HEK293 (cell line): ENCODE data around the gene CARD10.

Experiments
- CTCF ChIA-PET: fragments of 350-600 bp; formaldehyde crosslinking; extraction: SDS; loops from one replicate; lab custom pipeline; 2021; ENCODE audit warnings: antibody characterized with exemption; lab: Yijun Ruan, JAX
- POLR2A ChIA-PET: fragments of 300-600 bp; formaldehyde crosslinking; extraction: SDS; loops from one replicate; lab custom pipeline; 2020; ENCODE audit warnings: antibody characterized with exemption, inconsistent platforms; lab: Yijun Ruan, JAX
- H3K27ac ChIP-seq: fragments of 200-500 bp; sonication (Bioruptor generic); 2 replicates; pipeline ENCODE4 v1.5.1; 2014; ENCODE audit warnings: low read depth, low read length, control low read depth, inconsistent platforms; ENCODE audit errors: extremely low read depth
- H3K36me3 ChIP-seq, 2 experiments: fragments of 200-500 bp in 1 of 2; sonication (Bioruptor generic) in 1 of 2; 1 replicate in 1 of 2; 2 replicates in 1 of 2; pipeline ENCODE4 v1.5.1; 2014 to 2017; ENCODE audit warnings: inconsistent platforms in 2 of 2, low read length in 2 of 2; ENCODE audit not compliant: control insufficient read depth in 2 of 2, insufficient read depth in 1 of 2
- H3K4me1 ChIP-seq: fragments of 200-500 bp; sonication (Bioruptor generic); 2 replicates; pipeline ENCODE4 v1.5.1; 2014; ENCODE audit warnings: mild to moderate bottlenecking, low read length, inconsistent platforms; ENCODE audit not compliant: control insufficient read depth, insufficient read depth
- H3K4me3 ChIP-seq: 2 replicates; pipeline ENCODE4 v1.5.1; 2011; ENCODE audit warnings: low read depth, mild to moderate bottlenecking, control low read depth, low read length, moderate library complexity
- H3K9me3 ChIP-seq: fragments of 200-500 bp; sonication (Bioruptor generic); 2 replicates; pipeline ENCODE4 v1.5.1; 2014; ENCODE audit warnings: low read depth, low read length, inconsistent platforms; ENCODE audit not compliant: control insufficient read depth, insufficient read depth
- HOXC10 ChIP-seq: sonication (generic); formaldehyde crosslinking; IDR thresholded peaks from 2 replicates; pipeline ENCODE4 v1.8.1; 2023; ENCODE audit warnings: mild to moderate bottlenecking, missing genetic modification reagents
- KLF9 ChIP-seq: fragments of 450-650 bp; formaldehyde crosslinking; IDR thresholded peaks from 2 replicates; pipeline ENCODE4 v1.5.1; 2016; ENCODE audit warnings: missing biosample characterization, missing genetic modification characterization, low read depth
- OVOL3 ChIP-seq: fragments of 450-650 bp; formaldehyde crosslinking; IDR thresholded peaks from 2 replicates; pipeline ENCODE4 v1.5.1; 2016; ENCODE audit warnings: missing biosample characterization, missing genetic modification characterization
- TRIM28 ChIP-seq: IDR thresholded peaks from 2 replicates; pipeline ENCODE4 v1.6.1; 2011; ENCODE audit warnings: low read length, control low read depth, borderline replicate concordance
- ZNF223 ChIP-seq: fragments of 450-650 bp; formaldehyde crosslinking; IDR thresholded peaks from 2 replicates; pipeline ENCODE4 v1.5.1; 2016; ENCODE audit warnings: missing biosample characterization, missing genetic modification characterization
- ZNF48 ChIP-seq: fragments of 450-650 bp; formaldehyde crosslinking; IDR thresholded peaks from 2 replicates; pipeline ENCODE4 v1.5.1; 2016; ENCODE audit warnings: missing biosample characterization, missing genetic modification characterization
- ZNF521 ChIP-seq: fragments of 450-650 bp; formaldehyde crosslinking; IDR thresholded peaks from 2 replicates; pipeline ENCODE4 v1.5.1; 2017; ENCODE audit warnings: missing biosample characterization, mild to moderate bottlenecking, missing genetic modification characterization
- ZNF624 ChIP-seq: fragments of 450-650 bp; formaldehyde crosslinking; IDR thresholded peaks from 2 replicates; pipeline ENCODE4 v1.5.1; 2017; ENCODE audit warnings: missing biosample characterization, missing genetic modification characterization
- ZNF629 ChIP-seq: fragments of 450-650 bp; formaldehyde crosslinking; IDR thresholded peaks from 2 replicates; pipeline ENCODE4 v1.5.1; 2017; ENCODE audit warnings: missing biosample characterization, missing genetic modification characterization
- ZNF664 ChIP-seq: fragments of 450-650 bp; formaldehyde crosslinking; IDR thresholded peaks from 2 replicates; pipeline ENCODE4 v1.5.1; 2016; ENCODE audit warnings: missing biosample characterization, missing genetic modification characterization
- ZNF791 ChIP-seq: fragments of 450-650 bp; formaldehyde crosslinking; IDR thresholded peaks from 2 replicates; pipeline ENCODE4 v1.5.1; 2016; ENCODE audit warnings: missing biosample characterization, missing genetic modification characterization
- ZSCAN16 ChIP-seq: fragments of 450-650 bp; formaldehyde crosslinking; IDR thresholded peaks from 2 replicates; pipeline ENCODE4 v1.5.1; 2016; ENCODE audit warnings: missing biosample characterization, missing genetic modification characterization
- TF ChIP-seq, protein P1 (sequence below): fragments of 450-650 bp; formaldehyde crosslinking; IDR thresholded peaks from 2 replicates; pipeline ENCODE4 v1.5.1; 2017; ENCODE audit warnings: missing biosample characterization, missing genetic modification characterization
- TF ChIP-seq, protein P2 (sequence below): fragments of 450-650 bp; formaldehyde crosslinking; IDR thresholded peaks from 2 replicates; pipeline ENCODE4 v1.5.1; 2016; ENCODE audit warnings: missing biosample characterization, missing genetic modification characterization
- TF ChIP-seq, protein P3 (sequence below): fragments of 450-650 bp; formaldehyde crosslinking; IDR thresholded peaks from 2 replicates; pipeline ENCODE4 v1.5.1; 2016; ENCODE audit warnings: missing biosample characterization, missing genetic modification characterization
- TF ChIP-seq, protein P4 (sequence below): fragments of 450-650 bp; formaldehyde crosslinking; IDR thresholded peaks from 2 replicates; pipeline ENCODE4 v1.5.1; 2016; ENCODE audit warnings: missing biosample characterization, missing genetic modification characterization
- TF ChIP-seq, protein P5 (sequence below): fragments of 450-650 bp; formaldehyde crosslinking; IDR thresholded peaks from 2 replicates; pipeline ENCODE4 v1.5.1; 2016; ENCODE audit warnings: missing biosample characterization, missing genetic modification characterization
- TF ChIP-seq, protein P6 (sequence below): fragments of 450-650 bp; formaldehyde crosslinking; IDR thresholded peaks from 2 replicates; pipeline ENCODE4 v1.5.1; 2016; ENCODE audit warnings: missing biosample characterization, missing genetic modification characterization, borderline replicate concordance

Gene CARD10

DNA sequence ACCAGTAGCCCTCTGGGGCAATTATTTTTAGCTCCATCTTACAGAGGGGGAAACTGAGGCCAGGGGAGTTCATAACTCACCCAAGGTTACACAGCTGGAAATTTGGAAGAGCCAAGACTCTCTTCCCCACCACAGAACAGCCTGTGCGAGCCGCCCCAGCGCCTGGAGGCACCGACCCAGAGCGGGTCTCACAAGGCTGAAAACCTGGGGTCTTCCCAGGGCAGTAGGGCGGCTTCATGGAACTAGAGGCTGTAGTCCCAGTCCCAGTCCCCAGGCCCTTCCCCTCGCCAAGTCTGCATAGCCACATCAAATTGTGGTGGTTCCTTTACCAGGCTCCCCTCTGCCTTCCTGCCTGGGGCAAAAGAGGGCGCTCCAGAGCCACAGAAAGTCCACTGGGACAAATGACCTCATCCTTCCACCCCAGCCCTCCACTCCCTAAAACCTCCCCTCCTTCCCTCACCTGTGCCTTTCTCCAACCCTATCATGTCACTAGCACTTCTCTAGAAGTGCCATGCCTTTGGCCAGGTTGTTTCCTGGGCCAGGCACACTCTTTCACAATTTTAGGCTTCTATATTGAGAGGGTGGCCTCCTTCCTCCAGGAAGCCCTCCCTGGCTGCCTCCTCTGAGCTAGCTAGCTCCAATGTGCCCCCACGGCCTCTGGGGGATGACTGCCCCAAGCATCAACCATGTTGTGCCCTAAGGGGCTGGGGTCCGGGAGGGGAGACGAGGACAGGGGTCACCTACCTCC lies 25.9 kb upstream of the CARD10 start:
- no peaks in the 10 kb centered on the region for H3K9me3 ChIP-seq
- CTCF ChIA-PET = interaction anchor here (0.6 to 16.7 kb wide), 23 partner anchors 11 to 489 kb away, joined by 3 to 608 read pairs (median 4); partner anchors contain the start of genes GGA1 and MFNG
- POLR2A ChIA-PET = interaction anchor here (0.6 to 2.3 kb wide), 6 partner anchors 15 to 409 kb away, joined by 3 to 8 read pairs (median 5); partner anchors contain the start of genes CDC42EP1 and GGA1
- H3K36me3 ChIP-seq = no peaks in the 10 kb centered on the region
- H3K4me3 ChIP-seq = no peak overlapping the region
- H3K4me1 ChIP-seq = peaks cover 6% of the 10 kb centered on the region
- no peak overlapping the region for H3K27ac ChIP-seq
- TF ChIP-seq ZNF629 (tag by site-specific recombination) (peak; percentile 82), ZNF791 (tag by site-specific recombination) (no peak), KLF9 (tag by site-specific recombination) (no peak), ZNF664 (tag by site-specific recombination) (no peak), ZNF48 (tag by site-specific recombination) (no peak), TRIM28 (peak; percentile 49; the same call in 1 of the 2 replicates), ZNF223 (tag by site-specific recombination) (no peak), ZNF624 (no peak), ZNF521 (tag by site-specific recombination) (no peak), ZSCAN16 (tag by site-specific recombination) (no peak), HOXC10 (no peak), OVOL3 (tag by site-specific recombination) (no peak)
- TF ChIP-seq, protein P1, sequence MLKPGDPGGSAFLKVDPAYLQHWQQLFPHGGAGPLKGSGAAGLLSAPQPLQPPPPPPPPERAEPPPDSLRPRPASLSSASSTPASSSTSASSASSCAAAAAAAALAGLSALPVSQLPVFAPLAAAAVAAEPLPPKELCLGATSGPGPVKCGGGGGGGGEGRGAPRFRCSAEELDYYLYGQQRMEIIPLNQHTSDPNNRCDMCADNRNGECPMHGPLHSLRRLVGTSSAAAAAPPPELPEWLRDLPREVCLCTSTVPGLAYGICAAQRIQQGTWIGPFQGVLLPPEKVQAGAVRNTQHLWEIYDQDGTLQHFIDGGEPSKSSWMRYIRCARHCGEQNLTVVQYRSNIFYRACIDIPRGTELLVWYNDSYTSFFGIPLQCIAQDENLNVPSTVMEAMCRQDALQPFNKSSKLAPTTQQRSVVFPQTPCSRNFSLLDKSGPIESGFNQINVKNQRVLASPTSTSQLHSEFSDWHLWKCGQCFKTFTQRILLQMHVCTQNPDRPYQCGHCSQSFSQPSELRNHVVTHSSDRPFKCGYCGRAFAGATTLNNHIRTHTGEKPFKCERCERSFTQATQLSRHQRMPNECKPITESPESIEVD (tag by site-specific recombination) = no peak
- TF ChIP-seq, protein P2, sequence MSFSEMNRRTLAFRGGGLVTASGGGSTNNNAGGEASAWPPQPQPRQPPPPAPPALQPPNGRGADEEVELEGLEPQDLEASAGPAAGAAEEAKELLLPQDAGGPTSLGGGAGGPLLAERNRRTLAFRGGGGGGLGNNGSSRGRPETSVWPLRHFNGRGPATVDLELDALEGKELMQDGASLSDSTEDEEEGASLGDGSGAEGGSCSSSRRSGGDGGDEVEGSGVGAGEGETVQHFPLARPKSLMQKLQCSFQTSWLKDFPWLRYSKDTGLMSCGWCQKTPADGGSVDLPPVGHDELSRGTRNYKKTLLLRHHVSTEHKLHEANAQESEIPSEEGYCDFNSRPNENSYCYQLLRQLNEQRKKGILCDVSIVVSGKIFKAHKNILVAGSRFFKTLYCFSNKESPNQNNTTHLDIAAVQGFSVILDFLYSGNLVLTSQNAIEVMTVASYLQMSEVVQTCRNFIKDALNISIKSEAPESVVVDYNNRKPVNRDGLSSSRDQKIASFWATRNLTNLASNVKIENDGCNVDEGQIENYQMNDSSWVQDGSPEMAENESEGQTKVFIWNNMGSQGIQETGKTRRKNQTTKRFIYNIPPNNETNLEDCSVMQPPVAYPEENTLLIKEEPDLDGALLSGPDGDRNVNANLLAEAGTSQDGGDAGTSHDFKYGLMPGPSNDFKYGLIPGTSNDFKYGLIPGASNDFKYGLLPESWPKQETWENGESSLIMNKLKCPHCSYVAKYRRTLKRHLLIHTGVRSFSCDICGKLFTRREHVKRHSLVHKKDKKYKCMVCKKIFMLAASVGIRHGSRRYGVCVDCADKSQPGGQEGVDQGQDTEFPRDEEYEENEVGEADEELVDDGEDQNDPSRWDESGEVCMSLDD (tag by site-specific recombination) = no peak
- TF ChIP-seq, protein P3, sequence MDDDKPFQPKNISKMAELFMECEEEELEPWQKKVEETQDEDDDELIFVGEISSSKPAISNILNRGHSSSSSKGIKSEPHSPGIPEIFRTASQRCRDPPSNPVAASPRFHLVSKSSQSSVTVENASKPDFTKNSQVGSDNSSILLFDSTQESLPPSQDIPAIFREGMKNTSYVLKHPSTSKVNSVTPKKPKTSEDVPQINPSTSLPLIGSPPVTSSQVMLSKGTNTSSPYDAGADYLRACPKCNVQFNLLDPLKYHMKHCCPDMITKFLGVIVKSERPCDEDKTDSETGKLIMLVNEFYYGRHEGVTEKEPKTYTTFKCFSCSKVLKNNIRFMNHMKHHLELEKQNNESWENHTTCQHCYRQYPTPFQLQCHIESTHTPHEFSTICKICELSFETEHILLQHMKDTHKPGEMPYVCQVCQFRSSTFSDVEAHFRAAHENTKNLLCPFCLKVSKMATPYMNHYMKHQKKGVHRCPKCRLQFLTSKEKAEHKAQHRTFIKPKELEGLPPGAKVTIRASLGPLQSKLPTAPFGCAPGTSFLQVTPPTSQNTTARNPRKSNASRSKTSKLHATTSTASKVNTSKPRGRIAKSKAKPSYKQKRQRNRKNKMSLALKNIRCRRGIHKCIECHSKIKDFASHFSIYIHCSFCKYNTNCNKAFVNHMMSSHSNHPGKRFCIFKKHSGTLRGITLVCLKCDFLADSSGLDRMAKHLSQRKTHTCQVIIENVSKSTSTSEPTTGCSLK (tag by site-specific recombination) = no peak
- TF ChIP-seq, protein P4, sequence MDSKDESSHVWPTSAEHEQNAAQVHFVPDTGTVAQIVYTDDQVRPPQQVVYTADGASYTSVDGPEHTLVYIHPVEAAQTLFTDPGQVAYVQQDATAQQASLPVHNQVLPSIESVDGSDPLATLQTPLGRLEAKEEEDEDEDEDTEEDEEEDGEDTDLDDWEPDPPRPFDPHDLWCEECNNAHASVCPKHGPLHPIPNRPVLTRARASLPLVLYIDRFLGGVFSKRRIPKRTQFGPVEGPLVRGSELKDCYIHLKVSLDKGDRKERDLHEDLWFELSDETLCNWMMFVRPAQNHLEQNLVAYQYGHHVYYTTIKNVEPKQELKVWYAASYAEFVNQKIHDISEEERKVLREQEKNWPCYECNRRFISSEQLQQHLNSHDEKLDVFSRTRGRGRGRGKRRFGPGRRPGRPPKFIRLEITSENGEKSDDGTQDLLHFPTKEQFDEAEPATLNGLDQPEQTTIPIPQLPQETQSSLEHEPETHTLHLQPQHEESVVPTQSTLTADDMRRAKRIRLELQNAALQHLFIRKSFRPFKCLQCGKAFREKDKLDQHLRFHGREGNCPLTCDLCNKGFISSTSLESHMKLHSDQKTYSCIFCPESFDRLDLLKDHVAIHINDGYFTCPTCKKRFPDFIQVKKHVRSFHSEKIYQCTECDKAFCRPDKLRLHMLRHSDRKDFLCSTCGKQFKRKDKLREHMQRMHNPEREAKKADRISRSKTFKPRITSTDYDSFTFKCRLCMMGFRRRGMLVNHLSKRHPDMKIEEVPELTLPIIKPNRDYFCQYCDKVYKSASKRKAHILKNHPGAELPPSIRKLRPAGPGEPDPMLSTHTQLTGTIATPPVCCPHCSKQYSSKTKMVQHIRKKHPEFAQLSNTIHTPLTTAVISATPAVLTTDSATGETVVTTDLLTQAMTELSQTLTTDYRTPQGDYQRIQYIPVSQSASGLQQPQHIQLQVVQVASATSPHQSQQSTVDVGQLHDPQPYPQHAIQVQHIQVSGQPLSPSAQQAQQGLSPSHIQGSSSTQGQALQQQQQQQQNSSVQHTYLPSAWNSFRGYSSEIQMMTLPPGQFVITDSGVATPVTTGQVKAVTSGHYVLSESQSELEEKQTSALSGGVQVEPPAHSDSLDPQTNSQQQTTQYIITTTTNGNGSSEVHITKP (tag by site-specific recombination) = peak; percentile 61
- TF ChIP-seq, protein P5, sequence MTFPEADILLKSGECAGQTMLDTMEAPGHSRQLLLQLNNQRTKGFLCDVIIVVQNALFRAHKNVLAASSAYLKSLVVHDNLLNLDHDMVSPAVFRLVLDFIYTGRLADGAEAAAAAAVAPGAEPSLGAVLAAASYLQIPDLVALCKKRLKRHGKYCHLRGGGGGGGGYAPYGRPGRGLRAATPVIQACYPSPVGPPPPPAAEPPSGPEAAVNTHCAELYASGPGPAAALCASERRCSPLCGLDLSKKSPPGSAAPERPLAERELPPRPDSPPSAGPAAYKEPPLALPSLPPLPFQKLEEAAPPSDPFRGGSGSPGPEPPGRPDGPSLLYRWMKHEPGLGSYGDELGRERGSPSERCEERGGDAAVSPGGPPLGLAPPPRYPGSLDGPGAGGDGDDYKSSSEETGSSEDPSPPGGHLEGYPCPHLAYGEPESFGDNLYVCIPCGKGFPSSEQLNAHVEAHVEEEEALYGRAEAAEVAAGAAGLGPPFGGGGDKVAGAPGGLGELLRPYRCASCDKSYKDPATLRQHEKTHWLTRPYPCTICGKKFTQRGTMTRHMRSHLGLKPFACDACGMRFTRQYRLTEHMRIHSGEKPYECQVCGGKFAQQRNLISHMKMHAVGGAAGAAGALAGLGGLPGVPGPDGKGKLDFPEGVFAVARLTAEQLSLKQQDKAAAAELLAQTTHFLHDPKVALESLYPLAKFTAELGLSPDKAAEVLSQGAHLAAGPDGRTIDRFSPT = 0 out of 2 replicates have a peak, but pooled peaks have one; percentile 50
- TF ChIP-seq, protein P6, sequence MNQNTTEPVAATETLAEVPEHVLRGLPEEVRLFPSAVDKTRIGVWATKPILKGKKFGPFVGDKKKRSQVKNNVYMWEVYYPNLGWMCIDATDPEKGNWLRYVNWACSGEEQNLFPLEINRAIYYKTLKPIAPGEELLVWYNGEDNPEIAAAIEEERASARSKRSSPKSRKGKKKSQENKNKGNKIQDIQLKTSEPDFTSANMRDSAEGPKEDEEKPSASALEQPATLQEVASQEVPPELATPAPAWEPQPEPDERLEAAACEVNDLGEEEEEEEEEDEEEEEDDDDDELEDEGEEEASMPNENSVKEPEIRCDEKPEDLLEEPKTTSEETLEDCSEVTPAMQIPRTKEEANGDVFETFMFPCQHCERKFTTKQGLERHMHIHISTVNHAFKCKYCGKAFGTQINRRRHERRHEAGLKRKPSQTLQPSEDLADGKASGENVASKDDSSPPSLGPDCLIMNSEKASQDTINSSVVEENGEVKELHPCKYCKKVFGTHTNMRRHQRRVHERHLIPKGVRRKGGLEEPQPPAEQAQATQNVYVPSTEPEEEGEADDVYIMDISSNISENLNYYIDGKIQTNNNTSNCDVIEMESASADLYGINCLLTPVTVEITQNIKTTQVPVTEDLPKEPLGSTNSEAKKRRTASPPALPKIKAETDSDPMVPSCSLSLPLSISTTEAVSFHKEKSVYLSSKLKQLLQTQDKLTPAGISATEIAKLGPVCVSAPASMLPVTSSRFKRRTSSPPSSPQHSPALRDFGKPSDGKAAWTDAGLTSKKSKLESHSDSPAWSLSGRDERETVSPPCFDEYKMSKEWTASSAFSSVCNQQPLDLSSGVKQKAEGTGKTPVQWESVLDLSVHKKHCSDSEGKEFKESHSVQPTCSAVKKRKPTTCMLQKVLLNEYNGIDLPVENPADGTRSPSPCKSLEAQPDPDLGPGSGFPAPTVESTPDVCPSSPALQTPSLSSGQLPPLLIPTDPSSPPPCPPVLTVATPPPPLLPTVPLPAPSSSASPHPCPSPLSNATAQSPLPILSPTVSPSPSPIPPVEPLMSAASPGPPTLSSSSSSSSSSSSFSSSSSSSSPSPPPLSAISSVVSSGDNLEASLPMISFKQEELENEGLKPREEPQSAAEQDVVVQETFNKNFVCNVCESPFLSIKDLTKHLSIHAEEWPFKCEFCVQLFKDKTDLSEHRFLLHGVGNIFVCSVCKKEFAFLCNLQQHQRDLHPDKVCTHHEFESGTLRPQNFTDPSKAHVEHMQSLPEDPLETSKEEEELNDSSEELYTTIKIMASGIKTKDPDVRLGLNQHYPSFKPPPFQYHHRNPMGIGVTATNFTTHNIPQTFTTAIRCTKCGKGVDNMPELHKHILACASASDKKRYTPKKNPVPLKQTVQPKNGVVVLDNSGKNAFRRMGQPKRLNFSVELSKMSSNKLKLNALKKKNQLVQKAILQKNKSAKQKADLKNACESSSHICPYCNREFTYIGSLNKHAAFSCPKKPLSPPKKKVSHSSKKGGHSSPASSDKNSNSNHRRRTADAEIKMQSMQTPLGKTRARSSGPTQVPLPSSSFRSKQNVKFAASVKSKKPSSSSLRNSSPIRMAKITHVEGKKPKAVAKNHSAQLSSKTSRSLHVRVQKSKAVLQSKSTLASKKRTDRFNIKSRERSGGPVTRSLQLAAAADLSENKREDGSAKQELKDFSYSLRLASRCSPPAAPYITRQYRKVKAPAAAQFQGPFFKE (tag by site-specific recombination) = no peak
